Endothelial cell of umbilical vein (primary cell): ENCODE measurements around the gene CCDC92B.

Experiments used
- CTCF ChIP-seq, 2 donors: IDR thresholded peaks; 1 replicate in 1 of 2; 2 replicates in 1 of 2; pipeline ENCODE4 v1.5.1; 2011; ENCODE audit warnings: low read length in 2 of 2, mild to moderate bottlenecking in 2 of 2, moderate library complexity in 2 of 2, control low read depth in 1 of 2, inconsistent platforms in 1 of 2, low read depth in 1 of 2; ENCODE audit not compliant: insufficient read depth in 1 of 2; ENCODE audit errors: extremely low read depth in 1 of 2
- EZH2 ChIP-seq: IDR thresholded peaks from 2 replicates; pipeline ENCODE4 v1.6.1; 2012; ENCODE audit warnings: borderline replicate concordance, low read depth, mild to moderate bottlenecking, moderate library complexity, low read length, inconsistent platforms; ENCODE audit not compliant: severe bottlenecking
- GATA2 ChIP-seq: IDR thresholded peaks from 2 replicates; pipeline ENCODE4 v1.7.0; 2011; ENCODE audit warnings: low read depth, mild to moderate bottlenecking, moderate library complexity, mixed read lengths, low read length; ENCODE audit not compliant: insufficient read length, insufficient read depth
- JUN ChIP-seq: IDR thresholded peaks from 2 replicates; pipeline ENCODE4 v1.6.1; 2011; ENCODE audit warnings: borderline replicate concordance, low read depth; ENCODE audit not compliant: insufficient read length, insufficient read depth
- MAX ChIP-seq: IDR thresholded peaks from 2 replicates; pipeline ENCODE4 v1.6.1; 2011; ENCODE audit not compliant: insufficient read depth, insufficient read length
- MYC ChIP-seq: IDR thresholded peaks from one replicate; pipeline ENCODE4 v1.6.1; 2011; ENCODE audit warnings: mild to moderate bottlenecking, low read depth, low read length
- POLR2A ChIP-seq: IDR thresholded peaks from 2 replicates; pipeline ENCODE4 v1.6.1; 2012; ENCODE audit warnings: low read depth, mild to moderate bottlenecking, control low read depth, low read length
- POLR2AphosphoS5 ChIP-seq: IDR thresholded peaks from 2 replicates; pipeline ENCODE4 v1.6.1; 2012; ENCODE audit warnings: low read depth, mild to moderate bottlenecking, control low read depth, low read length, moderate library complexity; ENCODE audit not compliant: insufficient read depth

- TF ChIP-seq EZH2 = no peak
- TF ChIP-seq CTCF (IDR thresholded peaks at IDR 0.05; ENCODE audit: extremely low read depth in 1 of 2, insufficient read depth in 1 of 2, low read depth in 1 of 2, low read length in 2 of 2) = no peak
- no peak for TF ChIP-seq MYC
- TF ChIP-seq POLR2A = no peak
- no peak for TF ChIP-seq JUN
- TF ChIP-seq POLR2AphosphoS5 = no peak
- TF ChIP-seq GATA2 = no peak
- no peak for TF ChIP-seq MAX
These were observed 53.3 kb downstream of the CCDC92B start for GRCh38 chr17:2695961-2696760.
